Large intestine (tissue), 3 donors: ENCODE results near the gene CTNNAL1. TPM values are rescaled to one million over a fixed set of nuclear protein-coding genes. Genes with fewer than 3 reads are reported as not detected.
"Not testable (repeated sequence)": the region's sequence is repeated elsewhere in the genome, so short reads cannot be mapped to it uniquely, and the experiment has no call there.

Experiments used
- DNase-seq, 2 donors: peaks; one replicate each; pipeline versions ENCODE4 v3.0.0 to v3.0.0-alpha.2; 2013
- H3K27ac ChIP-seq: one replicate; pipeline ENCODE4 v1.5.1; 2013; ENCODE audit warnings: low read length
- H3K27me3 ChIP-seq: 2 replicates; pipeline ENCODE4 v1.6.1; 2013; ENCODE audit warnings: low read length; ENCODE audit not compliant: control insufficient read depth, insufficient read depth
- H3K36me3 ChIP-seq: 2 replicates; pipeline ENCODE4 v1.6.1; 2013; ENCODE audit warnings: low read length; ENCODE audit not compliant: control insufficient read depth, insufficient read depth
- H3K4me1 ChIP-seq: one replicate; pipeline ENCODE4 v1.6.1; 2013; ENCODE audit warnings: low read length; ENCODE audit not compliant: control insufficient read depth, insufficient read depth
- H3K4me3 ChIP-seq: one replicate; pipeline ENCODE4 v1.5.1; 2013; ENCODE audit warnings: low read length
- H3K9me3 ChIP-seq: one replicate; pipeline ENCODE4 v1.6.1; 2013; ENCODE audit warnings: mild to moderate bottlenecking, low read depth, low read length, moderate library complexity; ENCODE audit not compliant: control insufficient read depth
- WGBS: methylation state at CpG from one replicate; pipeline ENCODE4 v1.1.5; 2013; ENCODE audit warnings: low lambda C conversion rate; ENCODE audit not compliant: insufficient coverage; 5-methylcytosine and 5-hydroxymethylcytosine counted together
- polyA plus RNA-seq: library from polyadenylated mRNA; unstranded; fragments of 120-200 nt; gene quantifications from one replicate; pipeline ENCODE4 v1.2.1, GENCODE V29; 2013

The CTNNAL1 gene
- polyA plus RNA-seq, 1 donor = 24.0 TPM

DNA sequence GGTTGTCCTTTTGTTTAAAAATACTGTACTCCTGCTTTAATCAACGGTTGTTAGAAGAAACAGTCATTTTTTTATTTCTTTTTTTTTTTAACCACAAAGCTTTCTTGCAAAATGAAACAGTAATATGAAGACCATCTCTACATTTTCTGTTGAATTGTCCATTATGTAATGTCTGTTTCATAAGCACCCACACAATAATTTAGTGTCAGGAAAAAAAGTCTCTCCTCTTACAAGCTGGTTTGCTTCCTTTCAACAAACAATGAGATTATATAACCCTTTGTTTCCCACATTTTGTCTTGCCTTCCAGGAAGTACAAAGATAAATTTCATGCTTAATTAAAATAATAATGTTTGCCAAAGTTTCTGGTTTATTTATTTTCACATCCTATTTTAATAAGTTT lies 16.7 kb downstream of the CTNNAL1 start:
- Histone ChIP-seq H3K4me1 (no peaks in the 10 kb centered on the region), H3K4me3 (no peak overlapping the region), H3K36me3 (no peaks in the 10 kb centered on the region), H3K9me3 (no peaks in the 10 kb centered on the region), H3K27ac (no peak overlapping the region), H3K27me3 (no peaks in the 10 kb centered on the region)
- WGBS = no CpG with 5 or more reads among the region's 1 CpG
- no peak for DNase-seq

DNA sequence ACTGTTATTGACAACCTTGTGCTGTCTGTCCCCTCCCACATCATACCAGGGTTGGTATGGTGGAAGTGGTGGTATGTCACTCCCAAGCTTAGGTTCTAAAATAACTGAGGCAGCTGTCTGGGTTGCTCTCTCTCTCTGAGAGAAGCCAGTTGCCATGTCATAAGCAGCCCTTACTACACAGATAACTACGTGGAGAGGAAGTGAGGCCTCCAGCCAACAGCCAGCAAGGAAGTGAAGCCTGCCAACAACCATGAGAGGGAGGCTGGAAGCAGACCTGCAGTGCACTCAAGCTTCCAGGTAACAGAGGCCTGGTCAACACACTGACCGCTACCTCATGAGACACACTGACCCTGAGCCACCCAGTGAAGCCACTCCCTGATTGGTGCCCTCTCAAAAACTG lies 18.6 kb downstream of the CTNNAL1 start:
- Histone ChIP-seq H3K9me3 (no peaks in the 10 kb centered on the region), H3K4me1 (no peaks in the 10 kb centered on the region), H3K27me3 (no peaks in the 10 kb centered on the region), H3K27ac (no peak overlapping the region), H3K4me3 (no peak overlapping the region), H3K36me3 (no peaks in the 10 kb centered on the region)
- no peak for DNase-seq
- WGBS = no CpG with 5 or more reads among the region's 2 CpGs

DNA sequence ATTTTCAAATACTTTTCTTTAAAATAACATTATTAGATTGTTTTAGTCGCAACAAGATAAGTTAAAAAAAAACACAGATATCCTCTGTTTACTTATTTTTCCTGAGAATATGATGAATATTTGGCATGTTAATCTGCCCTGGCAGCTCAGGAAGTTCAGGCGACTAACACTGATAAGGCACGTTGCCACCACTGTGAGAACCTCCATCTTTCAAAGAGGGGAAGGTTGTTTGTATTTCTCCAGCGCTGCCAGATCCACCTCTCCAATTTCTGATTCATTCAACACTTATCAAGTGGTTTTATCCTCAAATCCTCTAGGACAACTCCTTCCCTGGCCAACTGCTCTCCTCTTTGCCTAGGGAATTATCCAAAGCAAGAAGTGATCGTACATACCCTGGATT lies 21.8 kb downstream of the CTNNAL1 start:
- no peaks in the 10 kb centered on the region for H3K4me1 ChIP-seq
- DNase-seq = no peak
- H3K27ac ChIP-seq = no peak overlapping the region
- H3K4me3 ChIP-seq = no peak overlapping the region
- WGBS = 100% methylated on average over 1 of the region's 5 CpGs
- H3K9me3 ChIP-seq = no peaks in the 10 kb centered on the region
- H3K36me3 ChIP-seq = no peaks in the 10 kb centered on the region
- no peaks in the 10 kb centered on the region for H3K27me3 ChIP-seq

DNA sequence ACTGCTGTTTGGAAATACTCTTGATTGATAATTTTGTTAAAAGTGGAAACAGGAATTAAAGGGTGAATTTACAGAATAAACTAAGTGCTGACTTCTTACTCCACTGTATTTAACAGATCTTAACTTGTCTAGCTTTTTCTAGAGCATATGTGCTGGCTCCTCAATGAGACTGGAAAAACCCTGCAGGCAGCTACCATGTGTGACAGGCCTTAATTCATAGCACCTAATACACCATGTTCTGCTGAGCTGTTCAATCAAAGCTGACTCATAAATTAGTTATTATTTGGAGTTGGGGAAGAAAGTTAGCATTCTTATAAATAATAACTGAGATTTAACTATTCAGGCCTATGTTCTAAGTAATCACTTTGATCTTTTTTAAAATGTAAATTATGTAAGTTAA lies 29.4 kb downstream of the CTNNAL1 start:
- DNase-seq = no peak
- peaks cover 2% of the 10 kb centered on the region for H3K36me3 ChIP-seq
- H3K4me3 ChIP-seq = no peak overlapping the region
- H3K4me1 ChIP-seq = no peaks in the 10 kb centered on the region
- no peaks in the 10 kb centered on the region for H3K27me3 ChIP-seq
- H3K27ac ChIP-seq = no peak overlapping the region
- H3K9me3 ChIP-seq = no peaks in the 10 kb centered on the region

DNA sequence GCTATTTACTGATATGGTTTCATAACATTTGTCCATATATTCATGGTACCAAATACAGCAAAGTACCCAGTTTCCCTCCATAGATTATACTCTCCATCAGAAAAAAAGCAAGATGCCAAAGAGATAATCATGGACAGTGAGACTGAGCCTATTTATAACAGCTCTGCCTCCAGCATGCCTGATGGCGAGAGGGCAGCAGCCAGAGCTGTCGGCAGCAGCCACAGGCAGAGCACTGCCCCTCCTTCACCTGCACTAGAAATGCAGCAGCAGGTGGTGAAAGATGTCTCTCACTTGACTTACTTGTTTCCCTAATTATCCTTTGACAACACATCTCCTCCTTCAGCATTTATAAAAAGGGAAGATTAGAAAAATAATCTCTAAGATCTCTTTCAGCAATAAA lies 32.4 kb downstream of the CTNNAL1 start:
- no peak overlapping the region for H3K27ac ChIP-seq
- H3K9me3 ChIP-seq = no peaks in the 10 kb centered on the region
- no peaks in the 10 kb centered on the region for H3K27me3 ChIP-seq
- no CpG with 5 or more reads among the region's 2 CpGs for WGBS
- DNase-seq = no peak
- H3K4me1 ChIP-seq = no peaks in the 10 kb centered on the region
- no peak overlapping the region for H3K4me3 ChIP-seq
- H3K36me3 ChIP-seq = peaks cover 2% of the 10 kb centered on the region

DNA sequence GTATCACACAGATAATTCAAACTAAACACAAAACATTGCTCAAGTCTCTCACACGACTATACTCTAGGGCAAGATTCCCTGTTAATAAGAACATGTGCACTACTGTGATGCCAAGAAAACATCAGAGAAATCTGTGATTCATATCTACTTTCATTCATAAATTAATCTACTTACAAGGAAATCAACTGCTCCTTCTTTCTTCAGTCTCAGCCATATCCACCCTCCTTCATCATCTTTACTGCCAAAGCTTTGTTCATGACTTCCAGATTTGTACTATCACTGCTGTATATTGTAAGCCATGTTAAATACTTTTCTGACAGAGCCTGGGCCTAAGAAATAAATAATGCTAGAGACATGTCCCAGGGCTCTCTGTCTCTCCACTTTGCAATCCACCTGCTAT lies 35.1 kb downstream of the CTNNAL1 start:
- Histone ChIP-seq H3K9me3 (no peaks in the 10 kb centered on the region), H3K4me3 (no peak overlapping the region), H3K27me3 (no peaks in the 10 kb centered on the region), H3K4me1 (no peaks in the 10 kb centered on the region), H3K36me3 (peaks cover 2% of the 10 kb centered on the region), H3K27ac (no peak overlapping the region)
- DNase-seq = no peak
- WGBS = no CpG with 5 or more reads among the region's 1 CpG

DNA sequence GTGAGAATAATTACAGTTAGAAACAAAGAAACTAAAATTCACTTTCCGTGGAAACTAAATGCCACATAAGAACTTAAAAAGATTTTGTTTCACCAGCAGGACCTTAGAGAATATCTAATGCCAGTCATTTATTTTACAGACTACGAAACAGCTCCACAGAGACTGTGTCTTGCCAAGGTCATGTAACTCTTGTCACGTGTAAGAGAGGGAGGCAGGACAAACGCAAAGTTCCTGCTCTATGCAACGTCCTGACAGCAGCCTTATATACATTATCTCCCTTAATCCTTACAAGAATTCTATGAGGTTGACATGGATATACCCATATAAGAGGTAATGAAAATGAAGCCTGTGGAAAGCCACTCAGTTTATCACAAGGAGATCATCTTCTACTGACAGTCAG lies 39.4 kb downstream of the CTNNAL1 start:
- WGBS = no CpG with 5 or more reads among the region's 5 CpGs
- Histone ChIP-seq H3K36me3 (peaks cover 3% of the 10 kb centered on the region), H3K4me1 (no peaks in the 10 kb centered on the region), H3K9me3 (peaks cover 5% of the 10 kb centered on the region), H3K4me3 (no peak overlapping the region), H3K27ac (no peak overlapping the region), H3K27me3 (no peaks in the 10 kb centered on the region)
- no peak for DNase-seq

DNA sequence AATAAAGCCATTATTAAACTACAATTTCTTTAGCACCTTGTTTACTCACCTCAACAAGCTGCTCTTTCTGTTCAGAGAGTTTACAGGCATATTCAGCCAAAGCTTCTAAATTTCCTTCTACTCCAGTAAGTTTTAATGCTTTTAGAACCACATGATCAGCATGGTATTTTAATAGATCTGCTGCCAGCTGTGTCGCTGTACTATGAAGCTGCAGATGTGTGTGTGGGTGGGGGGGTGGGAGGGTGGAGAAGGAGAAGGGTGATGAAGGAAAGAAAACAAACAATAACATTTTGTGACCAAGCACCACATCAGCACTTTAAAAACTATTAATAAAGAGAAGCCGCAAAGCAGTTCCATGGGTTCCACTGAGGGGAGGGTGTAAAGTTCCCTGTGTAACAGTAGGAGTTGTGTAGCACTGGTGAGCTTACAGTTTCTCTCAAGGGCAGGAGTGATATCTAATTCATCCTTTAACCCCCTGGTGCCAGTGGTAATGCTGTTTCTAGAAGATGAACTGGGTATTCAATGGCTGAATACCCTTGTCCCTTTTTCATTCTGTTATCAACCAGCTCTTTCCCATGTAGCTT lies 40.6 kb downstream of the CTNNAL1 start:
- Histone ChIP-seq H3K9me3 (peaks cover 5% of the 10 kb centered on the region), H3K27me3 (no peaks in the 10 kb centered on the region), H3K36me3 (peaks cover 3% of the 10 kb centered on the region), H3K27ac (no peak overlapping the region), H3K4me1 (no peaks in the 10 kb centered on the region), H3K4me3 (no peak overlapping the region)
- WGBS = no CpG with 5 or more reads among the region's 2 CpGs
- DNase-seq = no peak

DNA sequence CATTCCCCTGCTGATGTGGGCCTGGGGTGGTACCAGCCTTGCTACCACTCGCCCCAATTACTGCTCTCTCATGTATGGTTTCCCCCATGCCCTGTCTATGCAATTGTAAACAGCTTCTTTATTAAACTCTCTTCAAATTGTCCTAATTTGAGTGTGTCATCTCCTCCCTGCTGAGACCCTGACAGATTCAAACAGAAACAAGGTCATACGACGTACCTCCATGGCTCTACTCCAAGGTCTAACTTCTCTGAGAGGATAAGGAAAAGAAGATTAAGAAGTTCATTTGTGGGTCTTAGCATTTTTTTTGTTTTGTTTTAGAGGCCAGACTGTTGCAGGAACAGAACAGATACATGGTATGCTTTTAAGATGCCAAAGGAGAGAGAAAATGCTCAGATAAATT lies 41.1 kb downstream of the CTNNAL1 start:
- WGBS = 61% methylated on average over 3 of the region's 3 CpGs
- Histone ChIP-seq H3K9me3 (peaks cover 5% of the 10 kb centered on the region), H3K27me3 (no peaks in the 10 kb centered on the region), H3K4me3 (no peak overlapping the region), H3K27ac (no peak overlapping the region), H3K36me3 (peaks cover 3% of the 10 kb centered on the region), H3K4me1 (no peaks in the 10 kb centered on the region)
- DNase-seq = no peak

DNA sequence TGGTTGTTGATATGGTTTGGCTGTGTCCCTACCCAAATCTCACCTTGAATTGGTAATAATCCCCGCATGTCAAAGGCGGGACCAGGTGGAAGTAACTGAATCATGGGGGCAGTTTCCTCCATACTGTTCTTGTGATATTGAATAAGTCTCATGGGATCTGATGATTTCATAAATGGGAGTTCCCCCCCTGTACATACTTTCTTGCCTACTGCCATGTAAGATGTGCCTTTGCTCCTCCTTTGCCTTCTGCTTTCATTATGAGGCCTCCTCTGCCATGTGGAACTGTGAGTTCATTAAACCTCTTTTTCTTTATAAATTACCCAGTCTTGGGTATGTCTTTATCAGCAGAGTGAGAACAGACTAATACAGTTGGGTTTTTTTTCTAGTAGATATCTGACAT lies 41.9 kb downstream of the CTNNAL1 start:
- H3K4me3 ChIP-seq, DNase-seq, H3K9me3 ChIP-seq, H3K4me1 ChIP-seq, H3K36me3 ChIP-seq, H3K27me3 ChIP-seq, H3K27ac ChIP-seq: not testable (repeated sequence)
- WGBS = no CpG with 5 or more reads among the region's 2 CpGs

DNA sequence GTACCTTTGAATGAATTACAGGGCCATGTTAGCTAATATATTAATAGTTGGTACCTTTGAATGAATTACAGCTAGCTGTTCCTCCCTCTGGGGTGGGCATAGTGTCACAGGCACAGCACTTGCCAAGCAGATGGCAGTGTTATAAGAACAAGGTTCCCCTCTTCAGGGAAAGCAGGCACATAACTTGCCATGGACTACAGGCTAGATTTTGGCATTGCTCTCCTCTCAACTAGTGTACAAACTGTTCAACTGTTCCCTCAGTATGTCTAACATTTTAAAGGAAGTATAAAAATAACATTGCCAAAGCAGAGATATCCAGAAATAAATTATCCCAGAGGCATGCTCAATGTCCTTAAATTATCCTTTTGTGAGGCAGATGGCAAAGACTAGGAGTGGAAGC lies 45.4 kb downstream of the CTNNAL1 start:
- Histone ChIP-seq H3K27me3 (no peaks in the 10 kb centered on the region), H3K27ac (no peak overlapping the region), H3K9me3 (peaks cover 5% of the 10 kb centered on the region), H3K4me3 (no peak overlapping the region), H3K36me3 (peaks cover 4% of the 10 kb centered on the region), H3K4me1 (no peaks in the 10 kb centered on the region)
- DNase-seq = no peak
